Effector CD8-positive, alpha-beta T cell (primary cell): ENCODE results near the gene AP1M2.
"Not testable (repeated sequence)": the region's sequence is repeated elsewhere in the genome, so short reads cannot be mapped to it uniquely, and the experiment has no call there.

Experiments
- DNase-seq: peaks from one replicate; lab custom pipeline; 2025; lab: John Stamatoyannopoulos, UW

The AP1M2 gene

DNA sequence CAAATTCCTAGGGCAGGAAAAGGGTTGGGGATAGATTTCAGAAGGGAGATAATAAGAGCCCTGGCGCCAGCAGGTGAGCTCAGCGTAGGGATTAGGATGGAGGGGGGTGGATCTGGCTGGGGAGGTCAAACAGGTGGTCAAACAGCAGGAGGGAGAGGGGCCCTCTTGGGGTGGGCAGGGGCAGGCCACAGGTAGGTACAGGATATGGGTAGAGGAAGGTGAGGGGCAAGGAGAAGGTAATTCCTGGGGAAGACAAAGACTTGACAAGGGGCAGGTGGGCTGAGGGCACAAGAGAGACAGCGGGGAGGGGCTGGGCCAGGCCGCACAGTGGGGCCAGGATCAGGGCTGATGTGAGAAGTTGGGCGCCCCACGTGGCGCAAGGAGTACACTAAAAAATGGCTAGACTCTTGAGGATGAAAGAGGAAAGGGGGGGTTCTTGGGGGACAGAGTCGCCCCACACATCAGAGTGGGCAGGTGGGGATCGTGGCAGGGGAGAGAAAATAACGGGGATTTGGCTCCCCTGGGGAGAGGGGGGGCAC lies 22.0 kb downstream of the AP1M2 start:
- peak; percentile 52 for DNase-seq

DNA sequence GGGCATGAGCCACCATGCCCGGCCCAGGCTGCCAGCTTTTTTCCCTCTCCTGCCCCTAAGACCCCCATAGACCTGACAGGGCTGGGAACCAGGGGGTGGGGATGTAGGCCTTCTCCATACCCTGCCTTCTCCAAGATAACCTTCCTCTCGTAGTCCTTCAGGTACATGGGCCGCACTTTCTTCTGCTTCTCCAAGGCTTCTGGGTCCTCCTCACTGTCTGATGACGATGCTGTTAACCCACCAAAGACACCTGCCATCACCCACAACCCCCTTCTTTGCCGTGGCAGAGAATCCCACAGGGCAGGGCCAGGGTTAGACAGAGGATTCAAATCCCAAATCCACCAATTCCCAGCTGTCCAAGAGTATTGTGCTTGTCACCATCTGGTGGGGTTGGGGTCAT lies 24.5 kb downstream of the AP1M2 start:
- DNase-seq: no peak

DNA sequence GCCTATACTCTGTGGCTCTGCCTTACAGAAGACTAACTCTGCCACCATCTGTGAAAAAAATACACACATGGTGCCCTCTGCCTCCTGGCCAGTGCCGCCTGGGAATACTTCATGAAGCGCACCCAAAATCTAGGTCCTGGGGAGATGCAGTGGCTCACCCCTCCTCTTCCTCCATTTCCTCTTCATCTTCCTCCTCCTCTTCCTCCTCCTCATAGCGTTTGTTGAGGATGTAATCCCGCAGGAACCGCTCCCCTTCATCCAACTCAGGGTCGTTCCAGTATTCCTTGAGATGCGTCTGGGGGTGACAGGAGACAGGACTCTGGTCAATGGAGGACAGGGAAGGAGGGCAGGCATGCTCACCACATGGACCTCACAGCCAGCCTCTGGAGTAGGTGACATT lies 27.0 kb downstream of the AP1M2 start:
- DNase-seq: no peak

DNA sequence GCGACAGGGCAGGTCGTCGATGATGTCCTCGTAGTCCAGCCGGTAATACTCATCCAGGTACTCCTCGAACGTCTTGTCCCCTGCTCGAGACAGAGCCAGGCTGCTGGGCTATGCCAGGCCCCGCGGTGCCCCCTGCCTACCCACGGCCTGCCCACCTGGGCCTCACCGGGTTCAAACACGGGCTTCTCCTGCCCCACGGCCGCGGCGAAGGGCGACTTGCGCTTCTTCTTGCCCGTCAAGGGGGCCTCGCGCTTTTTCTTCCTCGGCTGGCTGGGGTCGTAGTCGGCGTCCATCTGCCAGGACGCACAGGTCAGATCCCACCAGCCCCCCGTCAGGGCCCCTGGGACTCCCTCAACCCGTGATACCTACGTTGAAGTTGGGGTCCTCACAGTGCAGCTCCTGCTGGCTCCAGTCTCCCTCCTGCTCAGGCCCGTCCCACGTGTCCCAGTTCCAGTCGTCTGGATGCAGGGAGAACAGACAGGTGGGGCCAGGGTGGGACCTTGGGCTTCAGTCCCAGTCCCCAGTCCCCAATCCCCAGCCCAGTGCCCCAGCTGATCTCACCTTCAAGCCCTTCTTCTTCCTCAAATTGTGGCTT lies 29.4 kb downstream of the AP1M2 start:
- DNase-seq: no peak

DNA sequence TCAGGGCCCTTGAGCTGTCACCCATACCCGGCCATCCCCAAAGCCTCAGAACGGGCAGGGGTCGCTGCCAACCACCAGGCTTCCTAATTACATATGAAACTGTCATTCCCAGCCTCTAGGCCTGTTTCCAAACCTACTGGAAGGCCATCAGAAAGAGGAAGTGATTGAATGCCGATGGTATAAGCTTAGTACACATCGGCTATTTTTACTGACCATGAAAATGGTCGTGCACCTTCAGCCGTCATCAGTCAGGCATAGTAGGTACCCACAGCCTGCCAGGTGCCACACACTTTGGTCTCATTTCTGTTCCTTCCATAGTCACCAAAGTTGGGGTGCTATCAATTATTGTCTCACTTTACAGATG lies 31.5 kb downstream of the AP1M2 start:
- DNase-seq: no peak

DNA sequence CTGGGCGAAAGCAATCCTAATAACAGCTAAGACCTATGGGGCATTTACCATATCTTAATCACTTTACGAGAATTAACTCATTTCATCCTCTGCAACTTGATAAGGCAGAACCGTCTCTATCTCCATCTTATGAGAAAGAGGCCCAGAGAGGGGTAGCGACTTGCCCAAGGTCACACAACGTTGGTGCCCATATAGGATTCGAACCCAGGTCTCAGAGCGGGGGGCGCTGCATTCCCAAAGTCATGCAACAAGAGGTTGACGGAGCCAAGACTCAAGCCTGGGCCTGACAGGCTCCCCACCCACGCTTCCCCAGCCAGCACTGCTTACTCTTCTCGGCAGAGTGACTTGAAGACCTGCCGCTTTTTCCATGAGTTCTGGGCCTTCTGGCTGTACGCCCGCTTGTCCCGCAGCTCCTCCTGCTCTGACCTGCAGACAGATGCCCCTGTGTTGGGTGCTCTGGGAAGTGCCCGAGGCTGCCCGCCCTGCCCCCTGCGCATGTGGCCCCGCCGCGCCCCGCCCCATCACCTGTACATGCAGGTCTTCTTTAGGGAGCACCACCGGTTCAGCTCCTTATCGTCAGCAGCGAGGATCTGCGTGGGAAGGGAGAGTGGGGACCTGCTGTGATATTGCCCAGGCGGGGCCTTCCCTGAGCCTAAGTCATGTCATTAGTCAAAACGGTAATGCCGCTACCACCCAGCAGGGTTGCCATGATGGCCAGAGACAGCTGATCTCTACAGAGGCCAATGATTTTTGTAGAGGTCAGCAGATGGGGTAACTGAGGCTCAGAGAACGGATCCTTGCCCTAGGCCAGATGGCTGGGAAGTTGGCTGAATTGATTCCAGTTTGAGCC lies 32.1 kb downstream of the AP1M2 start:
- no peak for DNase-seq

DNA sequence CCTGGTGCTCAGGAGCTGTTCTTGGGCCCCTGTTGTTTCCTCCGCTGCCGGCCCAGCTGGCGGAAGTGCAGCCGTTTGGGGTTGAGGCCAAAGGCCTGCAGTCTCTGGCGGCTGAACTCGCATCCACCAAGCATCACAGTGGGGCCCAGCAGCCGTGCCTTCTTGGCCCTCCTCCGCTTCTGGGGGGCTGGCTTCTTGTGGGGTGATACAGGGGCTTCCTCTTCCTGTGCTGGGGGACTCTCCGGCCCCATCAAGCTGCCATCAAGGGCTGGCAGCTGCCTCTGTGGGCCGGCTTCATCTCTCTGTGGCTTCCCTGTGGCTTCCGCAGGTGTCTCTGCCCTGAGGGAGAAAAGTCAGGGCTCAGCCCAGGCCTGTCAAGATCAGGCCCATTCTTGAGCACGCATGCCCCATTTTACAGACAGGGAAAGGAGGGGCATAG lies 33.1 kb downstream of the AP1M2 start:
- DNase-seq: peak; percentile 50

GRCh38 chr19:10553087-10553667 lies 33.9 kb downstream of the AP1M2 start:
- no peak for DNase-seq

DNA sequence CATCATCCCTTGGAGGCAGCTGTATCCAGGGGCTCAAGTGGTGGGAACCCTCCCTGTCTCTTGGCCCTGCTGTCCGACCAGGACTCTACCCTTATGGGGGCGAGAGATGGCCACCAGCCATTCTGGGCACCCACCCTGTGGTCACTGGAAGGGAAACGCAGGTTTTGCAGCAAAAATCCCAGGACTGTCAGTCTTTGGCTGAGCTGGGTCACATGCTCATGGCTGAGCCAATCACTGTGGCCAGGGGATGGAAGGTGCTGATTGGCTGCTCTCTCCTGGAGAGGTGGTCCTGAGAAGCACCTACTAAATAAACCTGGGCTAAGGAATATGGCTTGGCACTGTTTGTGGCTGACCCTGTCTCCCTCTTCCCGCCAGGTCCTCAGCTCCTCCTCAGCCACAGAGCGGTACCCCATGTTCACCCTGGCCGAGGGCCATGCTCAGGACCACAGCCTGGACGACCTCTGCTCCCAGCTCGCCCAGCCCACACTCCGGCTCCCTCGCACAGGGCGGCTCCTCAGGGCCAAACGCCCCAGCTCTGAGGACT lies 34.5 kb downstream of the AP1M2 start:
- DNase-seq: no peak

- peak; percentile 15 for DNase-seq
Observed at GRCh38 chr19:10551698-10552301, 35.3 kb downstream of the AP1M2 start.

DNA sequence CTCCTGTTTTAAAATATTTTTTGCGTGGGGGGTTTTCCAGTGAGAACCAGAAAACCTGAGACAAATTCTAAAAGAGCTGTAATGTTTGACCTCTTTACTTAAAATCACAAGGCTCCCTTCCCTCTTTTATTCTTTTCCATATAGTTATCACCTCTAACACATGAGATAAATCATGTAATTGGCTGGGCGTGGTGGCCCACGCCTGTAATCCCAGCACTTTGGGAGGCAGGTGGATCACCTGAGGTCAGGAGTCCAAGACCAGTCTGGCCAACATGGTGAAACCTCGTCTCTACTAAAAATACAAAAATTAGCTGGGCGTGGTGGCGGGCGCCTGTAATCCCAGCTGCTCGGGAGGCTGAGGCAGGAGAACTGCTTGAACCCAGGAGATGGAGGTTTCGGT lies 36.1 kb downstream of the AP1M2 start:
- DNase-seq: not testable (repeated sequence)

- DNase-seq: no peak
Observed at GRCh38 chr19:10550336-10550735, 36.8 kb downstream of the AP1M2 start.

- no peak for DNase-seq
Observed at GRCh38 chr19:10549733-10550132, 37.4 kb downstream of the AP1M2 start.

- no peak for DNase-seq
Observed at GRCh38 chr19:10548746-10549276, 38.3 kb downstream of the AP1M2 start.

- no peak for DNase-seq
Observed at GRCh38 chr19:10546817-10547216, 40.3 kb downstream of the AP1M2 start.

DNA sequence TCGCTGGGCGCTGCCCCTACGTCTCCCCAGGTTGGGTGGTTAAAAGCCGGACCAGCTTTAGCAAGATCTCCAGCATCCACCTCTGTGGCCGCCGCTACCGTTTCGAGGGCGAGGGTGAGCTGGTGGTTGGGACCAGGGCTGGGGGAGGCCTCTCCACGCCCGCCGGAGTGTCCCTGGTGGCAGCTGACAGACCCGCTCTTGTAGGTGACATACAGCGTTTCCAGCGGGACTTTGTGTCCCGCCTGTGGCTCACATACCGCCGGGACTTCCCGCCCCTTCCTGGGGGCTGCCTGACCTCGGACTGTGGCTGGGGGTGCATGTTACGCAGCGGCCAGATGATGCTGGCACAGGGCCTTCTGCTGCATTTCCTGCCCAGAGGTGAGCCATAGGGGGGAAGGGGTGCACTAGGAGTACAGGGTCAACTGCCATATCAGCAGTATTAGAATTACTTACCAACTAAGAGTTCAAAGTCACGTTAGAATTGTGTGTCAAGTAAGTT lies 42.3 kb downstream of the AP1M2 start:
- DNase-seq: no peak

DNA sequence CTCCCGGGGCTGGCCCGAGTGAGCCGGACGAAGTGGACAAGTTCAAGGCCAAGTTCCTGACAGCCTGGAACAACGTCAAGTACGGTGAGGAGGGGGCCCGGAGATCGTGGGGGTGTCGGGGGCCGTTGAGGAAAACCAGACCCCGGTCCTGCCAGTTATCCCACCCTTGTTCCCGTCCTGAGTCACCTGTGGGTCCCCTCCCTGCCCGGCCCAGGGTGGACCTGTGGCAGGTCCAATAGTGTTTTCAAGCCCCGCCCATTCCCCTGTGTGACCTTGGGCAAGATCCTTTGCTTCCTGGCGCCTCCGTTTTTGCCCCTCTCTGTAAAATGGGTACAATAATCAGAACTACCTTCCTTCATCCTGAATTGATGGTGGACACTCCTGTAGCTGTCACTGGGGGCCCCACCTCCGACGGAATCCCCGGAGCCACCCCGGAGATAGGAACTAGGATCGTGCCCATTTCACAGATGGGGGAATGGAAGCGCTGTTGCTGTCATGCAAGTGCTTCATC lies 42.8 kb downstream of the AP1M2 start:
- DNase-seq: no peak

GRCh38 chr19:10543420-10544241 lies 43.5 kb downstream of the AP1M2 start, which contains the start of gene ATG4D:
ATG4D (plus strand) TSS chr19:10543904; CDS start chr19:10544091, 187 bp downstream.
- DNase-seq: peak; percentile 76

DNA sequence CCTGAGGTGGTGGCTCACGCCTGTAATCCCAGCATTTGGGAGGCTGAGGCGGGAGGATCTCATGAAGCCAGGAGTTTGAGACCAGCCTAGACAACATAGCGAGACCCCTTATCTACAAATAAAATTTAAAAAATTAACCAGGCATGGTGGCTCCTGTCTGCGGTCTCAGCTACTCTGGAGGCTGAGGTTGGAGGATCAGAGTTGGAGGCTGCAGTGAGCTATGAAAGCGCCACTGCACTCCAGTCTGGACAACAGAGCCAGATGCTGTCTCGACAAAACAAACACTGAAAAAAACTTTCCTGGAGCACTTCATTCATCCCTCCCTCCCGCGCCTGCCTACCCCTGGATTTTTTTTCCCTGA lies 44.1 kb downstream of the AP1M2 start:
- DNase-seq: no peak

DNA sequence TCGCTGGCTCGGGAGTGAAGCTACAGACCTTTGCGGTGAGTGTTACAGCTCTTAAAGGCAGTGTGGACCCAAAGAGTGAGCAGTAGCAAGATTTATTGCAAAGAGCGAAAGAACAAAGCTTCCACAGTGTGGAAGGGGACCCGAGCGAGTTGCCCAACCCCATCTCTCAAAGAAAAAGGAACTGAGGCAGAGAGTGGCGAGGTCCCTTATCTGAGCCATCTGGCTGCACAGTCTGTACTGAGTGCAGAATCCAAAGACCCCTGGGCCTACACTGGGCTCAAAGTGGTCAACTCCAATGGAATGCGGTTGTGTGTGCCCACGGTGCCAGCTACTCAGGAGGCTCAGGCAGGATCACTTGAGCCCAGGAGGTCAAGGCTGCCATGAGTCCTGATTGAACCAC lies 48.1 kb downstream of the AP1M2 start:
- not testable (repeated sequence) for DNase-seq
